Measurements from ENCODE around the gene DOLPP1. TPM values are rescaled to one million over a fixed set of nuclear protein-coding genes. Genes with fewer than 3 reads are reported as not detected.

Gene DOLPP1
- total and polyA plus RNA-seq, 2 of the 8 experiments (the other 6 are each of a cell fraction or from before 2014, with no cell fraction given): 36.0 to 45.3 TPM

DNA sequence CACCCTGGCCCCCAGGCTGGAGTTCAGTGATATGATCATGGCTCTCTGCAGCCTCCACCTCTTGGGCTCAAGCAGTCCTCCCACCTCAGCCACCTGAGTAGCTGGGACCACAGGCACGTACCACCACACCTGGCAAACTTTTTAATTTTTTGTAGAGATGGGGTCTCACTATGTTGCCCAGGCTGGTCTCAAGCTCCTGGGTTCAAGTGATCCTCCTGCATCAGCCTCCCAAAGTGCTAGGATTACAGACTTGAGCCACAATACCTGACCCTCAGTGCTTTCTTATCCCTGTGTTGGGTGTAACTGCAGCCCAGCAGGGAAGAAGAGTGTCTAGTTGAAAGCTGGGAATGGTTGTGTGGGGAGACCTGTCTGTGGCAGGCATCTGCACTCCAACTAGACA is 41.2 kb downstream of the DOLPP1 start:
- ChIA-PET CTCF (ENCODE audit: partially characterized antibody) (interaction anchor here (1.1 to 2.0 kb wide), 4 partner anchors 10 to 517 kb away, joined by 3 to 13 read pairs (median 4); no protein-coding TSS in a partner anchor), POLR2A (ENCODE audit: partially characterized antibody) (interaction anchor here (0.6 to 3.1 kb wide), 4 partner anchors 10 to 498 kb away, joined by 3 to 11 read pairs (median 3); partner anchors contain the start of genes C9orf50 and PTPA)
- no peak overlapping the region for H3K27ac ChIP-seq (ENCODE audit: low read depth, low read length)
- H3K14ac ChIP-seq (ENCODE audit: insufficient read length): no peak overlapping the region
- WGBS, 2 experiments (ENCODE audit: extremely low coverage in 1 of 2, insufficient coverage in 1 of 2, insufficient read length in 1 of 2, insufficient replicate concordance in 2 of 2, low coverage in 1 of 2, low lambda C conversion rate in 2 of 2, missing lambda C conversion rate in 1 of 2): 100% methylated on average over 1 of the region's 1 CpG; no CpG with 5 or more reads in 1 of the 2 experiments
- H2AK5ac ChIP-seq (ENCODE audit: low read depth, low read length): no peak overlapping the region
- peaks cover 11% of the 10 kb centered on the region; the same call in 1 of the 2 replicates for H3K79me1 ChIP-seq (ENCODE audit: low read depth, low read length)
- no peak overlapping the region for H4K91ac ChIP-seq (replicated peaks; ENCODE audit: insufficient read length, low read length)
- no peak for TF ChIP-seq FOSL1 (IDR thresholded peaks at IDR 0.05; ENCODE audit: insufficient read depth, low read depth, low read length)
- TF ChIP-seq RFX5 (IDR thresholded peaks at IDR 0.05; ENCODE audit: borderline replicate concordance, low read depth, low read length): no peak
- no peak for TF ChIP-seq HDAC6 (IDR thresholded peaks at IDR 0.05; ENCODE audit: low read depth, low read length)
- TF ChIP-seq POLR2AphosphoS5 (IDR thresholded peaks at IDR 0.05; ENCODE audit: low read depth, low read length): no peak
- no peak for TF ChIP-seq POLR2A (IDR thresholded peaks at IDR 0.05; ENCODE audit: control extremely low read depth in 1 of 2, low read depth in 2 of 2, low read length in 2 of 2)
- TF ChIP-seq GABPA (IDR thresholded peaks at IDR 0.05; ENCODE audit: borderline replicate concordance, insufficient read depth, low read length): no peak
- TF ChIP-seq NRF1 (IDR thresholded peaks at IDR 0.05; ENCODE audit: low read depth, low read length): no peak
- TF ChIP-seq, protein P1, sequence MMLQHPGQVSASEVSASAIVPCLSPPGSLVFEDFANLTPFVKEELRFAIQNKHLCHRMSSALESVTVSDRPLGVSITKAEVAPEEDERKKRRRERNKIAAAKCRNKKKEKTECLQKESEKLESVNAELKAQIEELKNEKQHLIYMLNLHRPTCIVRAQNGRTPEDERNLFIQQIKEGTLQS (IDR thresholded peaks at IDR 0.05; ENCODE audit: insufficient read depth, low read depth, low read length): no peak
- no peak for TF ChIP-seq CEBPB (IDR thresholded peaks at IDR 0.05; ENCODE audit: low read depth, low read length)
- no peak for TF ChIP-seq HDAC2 (IDR thresholded peaks at IDR 0.05; ENCODE audit: borderline replicate concordance in 1 of 2, low read depth in 2 of 2, low read length in 2 of 2)
- no peak overlapping the region for H3K9ac ChIP-seq (replicated peaks in 1 of 4; ENCODE audit: extremely low read depth in 1 of 4, low read depth in 3 of 4, low read length in 3 of 4)
- peaks cover 3 to 36% of the 10 kb centered on the region in 2 experiments; a peak in 2 of 4 replicates for H3K79me2 ChIP-seq (ENCODE audit: control insufficient read depth in 1 of 2, insufficient read depth in 2 of 2, low read length in 2 of 2)
- no peaks in the 10 kb centered on the region for H3K23me2 ChIP-seq (ENCODE audit: low read depth, low read length)
- FAIRE-seq (no peak), DNase-seq (ENCODE audit: low read depth in 1 of 2, low spot score in 2 of 2) (no peak)
- H3K18ac ChIP-seq (ENCODE audit: extremely low read depth, low read length): no peak overlapping the region
- peaks cover 4 to 11% (median 4%) of the 10 kb centered on the region in 4 experiments for H3K4me1 ChIP-seq (replicated peaks in 1 of 4; ENCODE audit: control insufficient read depth in 3 of 4, insufficient read depth in 4 of 4, low read length in 3 of 4)
- no peak overlapping the region for H2AFZ ChIP-seq (ENCODE audit: low read length)
- no peak overlapping the region for H2BK20ac ChIP-seq (ENCODE audit: low read length)
- peaks cover 0 to 4% of the 10 kb centered on the region in 2 experiments for H4K20me1 ChIP-seq (replicated peaks in 1 of 2; ENCODE audit: control insufficient read depth in 1 of 2, insufficient read depth in 2 of 2, low read length in 2 of 2)
- H3K9me3 ChIP-seq (ENCODE audit: insufficient read depth in 2 of 2, low read depth in 1 of 2, low read length in 1 of 2): no peaks in the 10 kb centered on the region
- no peaks in the 10 kb centered on the region for H3K27me3 ChIP-seq (replicated peaks in 1 of 4; ENCODE audit: control insufficient read depth in 3 of 4, extremely low read depth in 1 of 4, insufficient read depth in 3 of 4, low read length in 3 of 4)
- no peak overlapping the region for H2BK12ac ChIP-seq (ENCODE audit: low read depth, low read length)
- H4K5ac ChIP-seq (ENCODE audit: insufficient read length, low read depth, low read length): no peak overlapping the region
- no peak overlapping the region for H2BK5ac ChIP-seq (ENCODE audit: low read depth, low read length)
- no peak overlapping the region for H3K4me3 ChIP-seq (ENCODE audit: extremely low read depth in 1 of 4, insufficient read depth in 2 of 4, low read depth in 3 of 4, low read length in 4 of 4)
- H3K4ac ChIP-seq (replicated peaks; ENCODE audit: insufficient read length, low read depth, low read length): no peak overlapping the region
- H2BK120ac ChIP-seq (replicated peaks; ENCODE audit: low read depth, low read length): no peak overlapping the region
- H3K23ac ChIP-seq (ENCODE audit: insufficient read length): no peak overlapping the region
- no peak overlapping the region for H3K56ac ChIP-seq (replicated peaks; ENCODE audit: insufficient read length, low read depth, low read length)
- no peak overlapping the region for H4K8ac ChIP-seq (ENCODE audit: extremely low read depth, insufficient read depth, low read length)
- no peak overlapping the region for H3K4me2 ChIP-seq (ENCODE audit: insufficient read depth in 1 of 2, low read depth in 2 of 2, low read length in 2 of 2)
- peaks cover 9 to 41% (median 22%) of the 10 kb centered on the region in 4 experiments; a peak in 5 of 8 replicates for H3K36me3 ChIP-seq (ENCODE audit: control insufficient read depth in 2 of 4, insufficient read depth in 4 of 4, low read length in 3 of 4)
- H2BK15ac ChIP-seq (ENCODE audit: low read length): no peak overlapping the region

Measured in H1 (cell line).